Kidney epithelial cell (primary cell): ENCODE data around the gene RLN1. TPM values are rescaled to one million over a fixed set of nuclear protein-coding genes. Genes with fewer than 3 reads are reported as not detected.
"Not testable (repeated sequence)": the region's sequence is repeated elsewhere in the genome, so short reads cannot be mapped to it uniquely, and the experiment has no call there.

Experiments used
- DNase-seq: peaks from one replicate; pipeline ENCODE4 v3.0.0-alpha.2; 2010; ENCODE audit warnings: low read depth
- H3K27me3 ChIP-seq: 2 replicates; pipeline ENCODE4 v1.6.0; 2011; ENCODE audit warnings: low read length; ENCODE audit not compliant: control insufficient read depth, insufficient read depth
- H3K36me3 ChIP-seq: 2 replicates; pipeline ENCODE4 v1.5.1; 2011; ENCODE audit warnings: low read length; ENCODE audit not compliant: control insufficient read depth, insufficient read depth
- H3K4me3 ChIP-seq: 2 replicates; pipeline ENCODE4 v1.5.1; 2011; ENCODE audit warnings: low read depth, mild to moderate bottlenecking, control low read depth, low read length
- total RNA-seq: library from RNA; depleted of rRNA; stranded (reverse); fragments of >200 nt; gene quantifications from 2 replicates; pipeline ENCODE4 v1.2.3, GENCODE V29; 2015
- TF ChIP-seq, protein P1 (sequence below): IDR thresholded peaks from 2 replicates; pipeline ENCODE4 v1.5.1; 2011; ENCODE audit warnings: mild to moderate bottlenecking, moderate library complexity, low read length, control low read depth, inconsistent platforms; ENCODE audit not compliant: insufficient read depth, poor library complexity, severe bottlenecking

Gene RLN1
- total RNA-seq, 1 donor from 2014 or later: not detected

- H3K4me3 ChIP-seq: no peak overlapping the region
- TF ChIP-seq, protein P1, sequence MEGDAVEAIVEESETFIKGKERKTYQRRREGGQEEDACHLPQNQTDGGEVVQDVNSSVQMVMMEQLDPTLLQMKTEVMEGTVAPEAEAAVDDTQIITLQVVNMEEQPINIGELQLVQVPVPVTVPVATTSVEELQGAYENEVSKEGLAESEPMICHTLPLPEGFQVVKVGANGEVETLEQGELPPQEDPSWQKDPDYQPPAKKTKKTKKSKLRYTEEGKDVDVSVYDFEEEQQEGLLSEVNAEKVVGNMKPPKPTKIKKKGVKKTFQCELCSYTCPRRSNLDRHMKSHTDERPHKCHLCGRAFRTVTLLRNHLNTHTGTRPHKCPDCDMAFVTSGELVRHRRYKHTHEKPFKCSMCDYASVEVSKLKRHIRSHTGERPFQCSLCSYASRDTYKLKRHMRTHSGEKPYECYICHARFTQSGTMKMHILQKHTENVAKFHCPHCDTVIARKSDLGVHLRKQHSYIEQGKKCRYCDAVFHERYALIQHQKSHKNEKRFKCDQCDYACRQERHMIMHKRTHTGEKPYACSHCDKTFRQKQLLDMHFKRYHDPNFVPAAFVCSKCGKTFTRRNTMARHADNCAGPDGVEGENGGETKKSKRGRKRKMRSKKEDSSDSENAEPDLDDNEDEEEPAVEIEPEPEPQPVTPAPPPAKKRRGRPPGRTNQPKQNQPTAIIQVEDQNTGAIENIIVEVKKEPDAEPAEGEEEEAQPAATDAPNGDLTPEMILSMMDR: no peak
- no peak for DNase-seq
Observed at GRCh38 chr9:5305741-5306140, 33.9 kb downstream of the RLN1 start.

DNA sequence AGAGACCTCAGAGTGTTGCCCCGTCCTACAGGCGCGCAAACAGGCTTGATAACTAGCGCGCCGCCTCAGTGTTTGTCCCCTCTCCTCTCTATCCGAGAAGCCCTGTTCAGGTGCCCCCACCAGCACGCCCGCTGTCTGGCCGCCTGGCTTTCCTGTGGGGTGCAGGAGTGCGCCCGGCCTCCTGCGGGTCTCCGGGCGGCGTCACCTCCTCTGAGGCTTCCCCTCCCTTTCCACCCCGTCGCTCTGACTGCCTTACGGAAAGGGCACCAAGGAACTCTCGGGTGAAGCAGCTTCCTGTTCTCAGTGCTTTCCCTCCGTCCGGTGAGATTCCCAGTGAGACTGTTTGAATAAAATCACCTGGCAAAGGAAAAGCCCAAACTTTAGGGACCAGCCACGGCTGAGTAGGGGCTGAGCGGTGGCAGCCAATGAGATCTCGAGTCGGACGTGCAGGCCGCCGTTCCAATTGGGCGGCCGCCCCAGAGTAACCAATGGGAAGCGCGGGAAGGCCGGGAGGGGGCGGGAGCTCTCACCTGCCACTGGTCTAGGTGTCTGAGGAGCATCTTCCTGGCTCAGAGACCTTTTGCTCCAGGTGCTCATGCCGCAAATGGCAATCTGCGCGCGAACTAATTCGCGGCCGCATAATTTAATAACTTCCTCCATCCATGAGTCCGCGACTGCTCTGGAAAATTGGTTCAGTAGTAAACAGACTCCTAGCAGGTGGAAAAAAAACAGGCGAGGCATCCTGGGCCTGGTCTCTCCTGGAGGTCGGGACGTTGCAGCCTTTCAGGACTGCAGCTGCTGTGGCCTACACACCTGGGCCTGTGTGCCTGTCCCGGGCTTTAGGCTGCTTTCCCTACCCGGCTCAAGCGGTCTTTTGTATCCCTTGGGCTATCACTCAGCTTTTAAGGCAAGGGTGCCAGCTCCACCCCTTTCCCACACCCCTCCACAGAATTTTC, 35.6 kb downstream of the RLN1 start, which contains the start of gene RLN2:
TSS of gene RLN2 (minus strand) at position 877 of the 956 bp plus-strand sequence. CDS start at position 741, 136 bp downstream.
- not testable (repeated sequence) for DNase-seq, H3K4me3 ChIP-seq, H3K27me3 ChIP-seq, H3K36me3 ChIP-seq

More at GRCh38 chr9:5305741-5306140, 33.9 kb downstream of the RLN1 start:
- Histone ChIP-seq H3K27me3 (no peaks in the 10 kb centered on the region), H3K36me3 (no peaks in the 10 kb centered on the region)

- Histone ChIP-seq H3K36me3 (no peaks in the 10 kb centered on the region), H3K4me3 (no peak overlapping the region), H3K27me3 (no peaks in the 10 kb centered on the region)
- TF ChIP-seq, protein P1: no peak
- no peak for DNase-seq
Observed at GRCh38 chr9:5301544-5301943, 38.1 kb downstream of the RLN1 start.

DNA sequence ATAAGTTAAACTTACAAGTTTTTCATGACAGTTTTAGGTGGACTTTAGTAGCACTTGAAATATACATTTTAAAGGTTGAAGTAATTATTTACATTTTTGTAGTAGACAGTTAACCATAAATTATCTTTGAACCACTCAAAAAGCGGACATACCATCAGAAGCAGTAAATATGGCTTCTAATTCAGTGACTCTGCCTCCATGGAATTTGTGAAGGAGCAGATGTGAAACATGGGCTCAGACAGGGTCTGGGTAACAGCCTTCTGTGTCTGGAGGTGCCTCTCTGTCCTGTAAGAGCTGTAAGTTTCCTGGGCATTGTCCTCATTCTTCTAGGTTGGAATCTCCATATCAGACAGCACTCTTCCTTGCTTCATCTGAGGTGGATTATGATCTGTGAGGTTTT, 47.5 kb downstream of the RLN1 start:
- Histone ChIP-seq H3K36me3 (no peaks in the 10 kb centered on the region), H3K4me3 (no peak overlapping the region), H3K27me3 (no peaks in the 10 kb centered on the region)
- no peak for DNase-seq
- TF ChIP-seq, protein P1: no peak

DNA sequence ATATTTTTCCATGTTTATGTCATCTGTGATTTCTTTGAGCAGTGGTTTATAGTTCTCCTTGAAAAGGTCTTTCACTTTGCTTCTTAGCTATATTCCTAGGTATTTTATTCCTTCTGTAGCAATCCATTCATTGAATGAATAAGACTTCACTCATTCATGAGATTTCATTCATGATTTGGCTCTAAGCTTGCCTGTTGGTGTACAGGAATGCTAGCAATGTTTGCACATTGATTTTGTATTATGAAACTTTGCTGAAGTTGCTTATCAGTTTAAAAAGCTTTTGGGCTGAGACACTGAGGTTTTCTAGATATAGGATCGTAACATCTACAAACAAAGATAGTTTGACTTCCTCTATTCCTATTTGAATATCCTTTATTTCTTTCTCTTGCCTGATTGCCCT, 51.1 kb downstream of the RLN1 start:
- Histone ChIP-seq H3K4me3 (no peak overlapping the region), H3K27me3 (no peaks in the 10 kb centered on the region), H3K36me3 (no peaks in the 10 kb centered on the region)
- TF ChIP-seq, protein P1: no peak
- DNase-seq: no peak

GRCh38 chr9:5286262-5286661, 53.4 kb downstream of the RLN1 start:
- DNase-seq: no peak
- Histone ChIP-seq H3K36me3 (no peaks in the 10 kb centered on the region), H3K27me3 (no peaks in the 10 kb centered on the region), H3K4me3 (no peak overlapping the region)
- TF ChIP-seq, protein P1: no peak

Other genes starting within 250 kb of the RLN1 start
- not detected in 2 replicates for gene INSL6, start 154.2 kb downstream of the RLN1 start, total RNA-seq
- not detected in 2 replicates for gene INSL4, start 108.5 kb downstream of the RLN1 start, total RNA-seq
- gene RLN2, start 35.2 kb downstream of the RLN1 start, total RNA-seq: 1.0 and 2.5 TPM in 2 replicates
- gene PLGRKT, start 98.0 kb upstream of the RLN1 start, total RNA-seq: 28.5 and 39.2 TPM in 2 replicates
- 6.6 and 7.7 TPM in 2 replicates for gene CD274, start 110.7 kb upstream of the RLN1 start, total RNA-seq
- 1.8 and 3.2 TPM in 2 replicates for gene PDCD1LG2, start 170.7 kb upstream of the RLN1 start, total RNA-seq